Neuronal stem cell (in vitro differentiated cells): ENCODE data around the gene HLA-F.

Source experiments
- DNase-seq: peaks from one replicate; pipeline ENCODE4 v3.0.0-alpha.2; 2013; ENCODE audit warnings: low spot score
- H2AFZ ChIP-seq: one replicate; pipeline ENCODE4 v1.6.1; 2013; ENCODE audit warnings: mild to moderate bottlenecking, low read length, inconsistent platforms
- H2AK5ac ChIP-seq: 2 replicates; pipeline ENCODE4 v1.6.1; 2013; ENCODE audit warnings: low read depth, mild to moderate bottlenecking, inconsistent platforms, low read length, moderate library complexity, mixed read lengths
- H2BK120ac ChIP-seq: 2 replicates; pipeline ENCODE4 v1.6.1; 2013; ENCODE audit warnings: low read depth, mild to moderate bottlenecking, inconsistent platforms, low read length, moderate library complexity, mixed read lengths
- H2BK12ac ChIP-seq: one replicate; pipeline ENCODE4 v1.6.1; 2013; ENCODE audit warnings: low read length, inconsistent platforms
- H2BK15ac ChIP-seq: 2 replicates; pipeline ENCODE4 v1.6.1; 2013; ENCODE audit warnings: mild to moderate bottlenecking, low read length, inconsistent platforms, mixed read lengths
- H2BK5ac ChIP-seq: one replicate; pipeline ENCODE4 v1.6.1; 2013; ENCODE audit warnings: inconsistent platforms, mild to moderate bottlenecking, low read length, moderate library complexity
- H3K14ac ChIP-seq: one replicate; pipeline ENCODE4 v1.6.1; 2013; ENCODE audit warnings: low read length, inconsistent platforms
- H3K18ac ChIP-seq: 2 replicates; pipeline ENCODE4 v1.6.1; 2013; ENCODE audit warnings: low read length, inconsistent platforms
- H3K23ac ChIP-seq: 2 replicates; pipeline ENCODE4 v1.6.1; 2013; ENCODE audit warnings: low read depth, mild to moderate bottlenecking, mixed read lengths, low read length, inconsistent platforms; ENCODE audit not compliant: poor library complexity
- H3K27ac ChIP-seq: replicated peaks from 3 replicates; pipeline ENCODE4 v1.5.1; 2013; ENCODE audit warnings: low read length, inconsistent platforms
- H3K27me3 ChIP-seq, 3 experiments: 2 replicates each; pipeline ENCODE4 v1.6.1; 2013; ENCODE audit warnings: low read length in 3 of 3, mild to moderate bottlenecking in 2 of 3, inconsistent platforms in 1 of 3, low read depth in 1 of 3, mixed read lengths in 1 of 3, moderate library complexity in 1 of 3; ENCODE audit not compliant: control insufficient read depth in 3 of 3, insufficient read depth in 3 of 3
- H3K36me3 ChIP-seq, 2 donors: replicated peaks in 1 of 2; 2 replicates each; pipeline ENCODE4 v1.6.1; 2013; ENCODE audit warnings: low read length in 2 of 2; ENCODE audit not compliant: control insufficient read depth in 2 of 2, insufficient read depth in 2 of 2
- H3K4ac ChIP-seq: 2 replicates; pipeline ENCODE4 v1.6.1; 2013; ENCODE audit warnings: inconsistent platforms, mild to moderate bottlenecking, low read length, moderate library complexity
- H3K4me1 ChIP-seq, 2 donors: 1 replicate in 1 of 2; 2 replicates in 1 of 2; pipeline ENCODE4 v1.6.1; 2013; ENCODE audit warnings: low read length in 2 of 2, low read depth in 1 of 2; ENCODE audit not compliant: control insufficient read depth in 2 of 2, insufficient read depth in 1 of 2
- H3K4me2 ChIP-seq: one replicate; pipeline ENCODE4 v1.6.1; 2013; ENCODE audit warnings: mild to moderate bottlenecking, low read length, inconsistent platforms; ENCODE audit not compliant: insufficient read depth, poor library complexity, severe bottlenecking
- H3K4me3 ChIP-seq, 2 donors: 2 replicates each; pipeline ENCODE4 v1.5.1; 2013; ENCODE audit warnings: low read length in 2 of 2, mild to moderate bottlenecking in 2 of 2, inconsistent platforms in 1 of 2, moderate library complexity in 1 of 2
- H3K79me1 ChIP-seq: one replicate; pipeline ENCODE4 v1.6.1; 2013; ENCODE audit warnings: low read depth, mild to moderate bottlenecking, inconsistent platforms, low read length, moderate library complexity
- H3K9ac ChIP-seq: one replicate; pipeline ENCODE4 v1.6.1; 2013; ENCODE audit warnings: mild to moderate bottlenecking, low read depth, low read length, inconsistent platforms; ENCODE audit not compliant: poor library complexity
- H3K9me3 ChIP-seq, 2 donors: replicated peaks in 1 of 2; 2 replicates each; pipeline versions ENCODE3 to v1.6.1; 2013; ENCODE audit warnings: low read length in 2 of 2, mild to moderate bottlenecking in 2 of 2, inconsistent platforms in 1 of 2, low read depth in 1 of 2, mixed read lengths in 1 of 2, moderate library complexity in 1 of 2; ENCODE audit not compliant: control insufficient read depth in 2 of 2, insufficient read depth in 1 of 2
- H4K8ac ChIP-seq: one replicate; pipeline ENCODE4 v1.6.1; 2013; ENCODE audit warnings: low read depth, mild to moderate bottlenecking, inconsistent platforms, low read length, moderate library complexity
- H4K91ac ChIP-seq: one replicate; pipeline ENCODE4 v1.6.1; 2013; ENCODE audit warnings: low read length, low read depth, mild to moderate bottlenecking, inconsistent platforms; ENCODE audit not compliant: poor library complexity
- WGBS, 2 donors: extraction: QIAGEN DNeasy Blood & Tissue Kit; methylation state at CpG; one replicate each; pipeline ENCODE4 v1.1.7; 2013; ENCODE audit warnings: missing lambda C conversion rate in 2 of 2, mixed read lengths in 1 of 2; ENCODE audit not compliant: insufficient read length in 2 of 2, insufficient replicate concordance in 1 of 2; ENCODE audit errors: extremely low coverage in 2 of 2; 5-methylcytosine and 5-hydroxymethylcytosine counted together

Gene HLA-F

DNA sequence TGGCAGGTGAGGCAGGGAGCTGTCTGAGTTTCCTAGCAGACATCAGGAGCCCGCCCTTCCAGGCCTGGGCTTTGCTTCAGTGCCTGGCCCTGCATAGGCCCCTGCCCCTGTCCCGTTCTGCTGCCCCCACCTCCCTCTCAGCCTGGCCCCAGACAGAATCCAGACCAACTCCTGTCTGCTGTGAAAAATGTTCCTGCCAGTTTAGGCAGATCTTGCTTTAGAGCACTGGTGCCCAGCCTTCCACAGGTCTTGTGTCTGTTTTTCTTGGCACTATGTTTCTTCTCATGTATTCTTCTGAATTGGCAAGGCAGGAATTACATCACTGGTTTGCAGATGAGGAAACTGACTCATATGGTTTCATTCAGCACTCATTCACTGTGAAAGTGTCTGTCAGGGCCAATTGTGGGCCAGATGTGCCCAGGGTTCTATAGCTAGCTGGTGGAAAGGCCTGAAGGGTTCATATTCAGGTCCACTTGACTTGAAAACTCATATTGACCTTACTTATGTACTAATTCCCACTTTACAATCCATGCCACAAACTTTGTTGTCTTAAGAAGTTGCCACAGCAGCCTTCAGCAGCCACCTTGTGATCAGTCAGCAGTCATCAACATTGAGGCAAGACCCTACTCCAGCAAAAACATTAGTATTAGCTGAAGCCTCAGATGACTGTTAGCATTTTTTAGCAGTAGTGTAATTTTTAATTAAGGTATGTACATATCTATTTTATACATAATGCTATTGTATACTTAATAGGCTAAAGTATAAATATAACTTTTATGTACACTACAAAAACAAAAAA, 40.5 kb downstream of the HLA-F start:
- H3K36me3 ChIP-seq = no peaks in the 10 kb centered on the region

DNA sequence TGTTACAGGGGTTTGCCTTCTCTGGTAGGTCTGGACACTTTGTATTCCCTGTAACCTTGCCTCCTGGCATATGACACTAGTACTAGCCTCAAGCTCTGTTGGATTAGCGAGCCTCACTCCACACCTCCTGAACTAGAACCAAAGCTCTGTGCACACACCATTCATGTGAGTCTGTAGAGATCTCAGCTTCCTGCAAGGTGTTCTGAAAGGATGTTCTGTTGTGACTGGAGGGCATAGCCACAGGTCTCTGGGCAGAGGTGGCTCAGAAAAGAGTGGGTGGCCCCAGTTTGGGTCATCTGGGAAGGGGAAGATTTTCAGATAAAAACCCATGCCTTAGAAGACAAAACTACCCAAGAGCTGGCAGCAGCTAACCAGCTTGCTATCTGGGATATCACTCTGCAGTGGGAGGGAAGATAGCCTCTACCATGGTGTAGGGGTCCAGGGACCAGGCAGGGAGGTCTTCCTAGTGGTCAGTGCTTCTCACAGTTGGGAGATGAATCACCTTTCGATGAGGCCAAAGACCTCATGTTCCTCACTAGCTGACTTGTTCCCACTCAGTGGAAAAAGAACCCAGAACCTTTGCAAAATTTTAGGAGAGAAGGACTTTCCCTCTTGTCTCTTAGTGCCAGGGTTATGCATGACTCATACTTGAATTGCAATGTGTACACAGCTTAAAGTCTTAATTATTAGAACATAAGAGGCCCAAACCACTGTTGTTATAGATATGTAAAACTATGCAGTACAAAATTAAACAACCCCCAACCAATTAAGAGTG, 41.4 kb downstream of the HLA-F start:
- Histone ChIP-seq H3K4ac (no peak overlapping the region), H3K18ac (no peak overlapping the region), H4K91ac (no peak overlapping the region), H3K4me2 (no peak overlapping the region), H2BK5ac (no peak overlapping the region), H3K79me1 (no peaks in the 10 kb centered on the region), H2BK12ac (no peak overlapping the region), H3K14ac (no peak overlapping the region), H3K9me3 (no peaks in the 10 kb centered on the region), H2BK15ac (no peak overlapping the region), H3K36me3 (no peaks in the 10 kb centered on the region), H2AFZ (no peak overlapping the region), H3K27ac (no peak overlapping the region), H3K23ac (no peak overlapping the region), H2BK120ac (no peak overlapping the region), H4K8ac (no peak overlapping the region), H2AK5ac (no peak overlapping the region), H3K4me3 (no peak overlapping the region), H3K27me3 (peaks cover 0 to 13% (median 0%) of the 10 kb centered on the region in 3 experiments), H3K4me1 (peaks cover 0 to 6% of the 10 kb centered on the region in 2 donors), H3K9ac (no peak overlapping the region)
- no peak for DNase-seq
- no CpG with 5 or more reads among the region's 2 CpGs for WGBS, 2 donors

More for the DNA sequence above, 40.5 kb downstream of the HLA-F start:
- no peak for DNase-seq
- Histone ChIP-seq H3K18ac (no peak overlapping the region), H3K79me1 (no peaks in the 10 kb centered on the region), H3K14ac (no peak overlapping the region), H3K9me3 (no peaks in the 10 kb centered on the region), H4K8ac (no peak overlapping the region), H2AFZ (no peak overlapping the region), H2BK120ac (no peak overlapping the region), H3K4ac (no peak overlapping the region), H3K27ac (no peak overlapping the region), H3K4me3 (no peak overlapping the region), H3K27me3 (peaks cover 0 to 13% (median 0%) of the 10 kb centered on the region in 3 experiments), H3K23ac (no peak overlapping the region), H2BK5ac (no peak overlapping the region), H3K9ac (no peak overlapping the region), H3K4me1 (peaks cover 1 to 3% of the 10 kb centered on the region in 2 donors), H2BK15ac (no peak overlapping the region), H2AK5ac (no peak overlapping the region), H2BK12ac (no peak overlapping the region), H4K91ac (no peak overlapping the region), H3K4me2 (no peak overlapping the region)
- no CpG with 5 or more reads among the region's 2 CpGs for WGBS, 2 donors

DNA sequence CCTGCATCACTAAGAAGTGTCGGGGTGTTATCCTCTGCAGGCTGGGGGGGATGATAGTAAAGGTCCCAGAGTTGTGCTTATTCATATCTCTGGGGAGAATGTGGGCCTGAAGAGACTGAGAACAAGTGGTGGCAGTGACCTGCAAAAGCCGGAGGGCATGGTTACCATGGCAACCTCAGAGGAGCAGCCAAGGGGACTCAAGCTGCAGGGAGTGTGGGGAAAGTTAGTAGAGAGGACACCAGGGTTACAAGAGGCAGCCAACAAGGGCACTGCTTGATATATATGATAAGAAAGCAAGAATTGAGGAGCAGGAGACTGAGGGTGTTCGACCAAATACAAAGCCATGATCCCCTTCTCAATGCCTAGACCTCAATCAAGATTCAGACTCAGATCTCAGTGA, 46.1 kb downstream of the HLA-F start:
- no peak overlapping the region for H3K9ac ChIP-seq
- H3K4ac ChIP-seq = no peak overlapping the region
- H3K4me3 ChIP-seq = no peak overlapping the region
- no peak overlapping the region for H2BK15ac ChIP-seq
- H3K14ac ChIP-seq = no peak overlapping the region
- H2AFZ ChIP-seq = no peak overlapping the region
- H3K36me3 ChIP-seq = no peaks in the 10 kb centered on the region
- no peak for DNase-seq
- no peak overlapping the region for H2BK12ac ChIP-seq
- WGBS, 2 donors = no CpG with 5 or more reads among the region's 3 CpGs
- peaks cover 0 to 12% of the 10 kb centered on the region in 2 donors for H3K4me1 ChIP-seq
- H3K27me3 ChIP-seq = no peaks in the 10 kb centered on the region
- H4K91ac ChIP-seq = no peak overlapping the region
- no peak overlapping the region for H3K23ac ChIP-seq
- no peak overlapping the region for H2AK5ac ChIP-seq
- H3K4me2 ChIP-seq = no peak overlapping the region
- H2BK5ac ChIP-seq = no peak overlapping the region
- no peak overlapping the region for H3K27ac ChIP-seq
- H3K9me3 ChIP-seq = no peaks in the 10 kb centered on the region
- no peaks in the 10 kb centered on the region for H3K79me1 ChIP-seq
- H3K18ac ChIP-seq = no peak overlapping the region
- H4K8ac ChIP-seq = no peak overlapping the region
- no peak overlapping the region for H2BK120ac ChIP-seq

DNA sequence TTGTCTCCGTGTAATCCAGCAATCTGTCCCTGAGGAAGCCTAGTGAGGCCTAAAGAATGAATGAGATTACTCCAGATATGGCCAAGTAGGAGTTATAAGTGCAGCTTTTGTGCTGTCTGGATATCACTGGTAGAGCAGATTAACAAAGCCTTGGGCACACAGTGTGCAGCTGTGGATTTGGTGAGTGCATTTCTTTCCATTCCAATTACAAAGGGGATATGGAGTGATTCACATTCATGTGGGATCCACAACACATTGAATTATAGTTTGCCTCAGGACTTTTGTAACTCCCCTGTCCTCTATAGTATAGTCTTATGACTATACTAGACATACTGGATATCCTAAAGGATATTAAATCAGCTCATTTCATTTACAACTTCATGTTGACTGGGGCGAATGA, 47.1 kb downstream of the HLA-F start:
- Histone ChIP-seq H3K27me3 (no peaks in the 10 kb centered on the region), H3K9ac (no peak overlapping the region), H3K27ac (no peak overlapping the region), H3K36me3 (no peaks in the 10 kb centered on the region), H2AK5ac (no peak overlapping the region), H2BK15ac (no peak overlapping the region), H3K18ac (no peak overlapping the region), H3K9me3 (no peaks in the 10 kb centered on the region), H2BK12ac (no peak overlapping the region), H3K23ac (no peak overlapping the region), H3K4me1 (peaks cover 0 to 12% of the 10 kb centered on the region in 2 donors), H3K14ac (no peak overlapping the region), H4K8ac (no peak overlapping the region), H2AFZ (no peak overlapping the region), H2BK120ac (no peak overlapping the region), H3K79me1 (no peaks in the 10 kb centered on the region), H3K4me3 (no peak overlapping the region), H4K91ac (no peak overlapping the region), H2BK5ac (no peak overlapping the region), H3K4me2 (no peak overlapping the region), H3K4ac (no peak overlapping the region)
- DNase-seq = no peak
- WGBS, 2 donors = no CpG with 5 or more reads among the region's 2 CpGs
